Measurements from ENCODE around the gene DKKL1.
"Not testable (repeated sequence)": the region's sequence is repeated elsewhere in the genome, so short reads cannot be mapped to it uniquely, and the experiment has no call there.

Gene DKKL1

DNA sequence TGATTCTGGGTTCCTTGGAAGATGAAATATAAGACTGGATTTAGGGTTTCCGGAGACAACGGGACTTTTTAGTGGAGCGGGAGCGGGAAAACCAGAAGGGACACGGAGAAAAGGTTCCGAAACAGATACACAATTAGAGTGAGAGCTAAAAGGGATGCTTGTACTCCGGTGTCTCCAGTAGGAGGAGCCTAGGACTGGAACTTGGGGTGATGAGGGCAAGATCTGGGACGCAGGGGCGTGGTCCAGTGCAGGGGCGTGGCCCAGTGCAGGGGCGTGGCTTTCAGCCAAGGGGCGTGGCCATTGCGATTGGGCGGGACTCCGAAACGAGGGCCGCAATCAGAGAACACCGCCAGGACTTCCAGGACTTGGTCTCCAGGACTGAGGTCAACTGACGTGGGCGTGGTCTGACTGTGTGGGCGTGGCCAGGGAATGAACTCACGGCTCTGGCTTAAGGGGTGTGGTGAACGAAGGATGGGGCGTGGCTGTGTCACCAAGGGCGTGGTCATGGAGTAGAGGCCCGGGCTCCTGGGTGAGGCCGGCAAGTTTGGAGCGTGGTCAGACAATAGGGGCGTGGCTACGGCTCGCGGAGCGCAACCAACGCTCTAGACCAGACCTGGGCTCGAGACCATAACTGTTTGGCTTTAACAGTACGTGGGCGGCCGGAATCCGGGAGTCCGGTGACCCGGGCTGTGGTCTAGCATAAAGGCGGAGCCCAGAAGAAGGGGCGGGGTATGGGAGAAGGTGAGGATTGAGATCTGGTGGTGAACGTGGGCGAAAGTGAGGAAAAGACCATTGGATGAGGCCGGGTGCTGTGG is at the start of gene DKKL1:
TSS of gene DKKL1 (plus strand) at position 610 of the 815 bp plus-strand sequence. CDS start at position 732, 122 bp downstream.
- DNase-seq (ENCODE audit: extremely low read depth in 1 of 2, low read depth in 1 of 2), result peak; percentile 66 to 85

DNA sequence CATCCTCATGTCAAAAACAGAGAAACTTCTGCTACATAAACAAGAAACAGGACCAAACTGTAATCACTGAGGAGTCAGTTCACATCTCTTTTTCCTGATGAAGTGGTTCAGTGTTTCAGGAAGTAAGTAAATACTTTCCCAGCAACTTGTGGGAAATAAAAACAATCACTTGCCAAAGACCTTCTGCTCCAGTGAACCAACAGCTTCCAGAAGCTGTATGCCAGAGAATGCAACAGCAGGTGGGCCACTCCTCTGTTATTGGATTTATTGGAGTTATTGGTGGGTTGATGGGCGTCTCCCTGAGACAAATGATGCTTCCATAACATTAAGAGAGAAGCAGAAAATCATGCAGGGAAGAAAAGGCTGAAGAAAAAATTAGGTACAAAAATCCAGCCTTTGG is 48.6 kb upstream of the DKKL1 start:
- DNase-seq (ENCODE audit: extremely low read depth in 1 of 2, low read depth in 1 of 2), result no peak

DNA sequence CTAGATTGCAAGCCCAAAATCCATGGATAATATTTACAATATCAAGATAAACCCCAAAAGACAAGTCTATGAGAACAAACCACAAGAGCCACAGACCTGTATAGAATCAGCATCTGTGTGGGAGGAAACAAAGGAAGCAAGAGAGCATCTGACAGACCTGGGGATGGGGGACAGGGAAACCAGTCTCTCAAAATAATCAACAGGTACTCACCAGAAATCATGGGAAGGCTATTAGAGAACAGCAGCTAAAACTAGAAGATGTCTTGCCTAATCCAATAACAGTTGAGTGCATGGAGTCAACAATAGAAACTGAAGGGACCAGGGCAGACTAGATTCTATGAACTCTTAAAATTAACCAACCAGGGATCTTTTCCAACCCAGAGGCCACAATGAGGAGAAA is 47.4 kb upstream of the DKKL1 start:
- DNase-seq (ENCODE audit: extremely low read depth in 1 of 2, low read depth in 1 of 2), result no peak

DNA sequence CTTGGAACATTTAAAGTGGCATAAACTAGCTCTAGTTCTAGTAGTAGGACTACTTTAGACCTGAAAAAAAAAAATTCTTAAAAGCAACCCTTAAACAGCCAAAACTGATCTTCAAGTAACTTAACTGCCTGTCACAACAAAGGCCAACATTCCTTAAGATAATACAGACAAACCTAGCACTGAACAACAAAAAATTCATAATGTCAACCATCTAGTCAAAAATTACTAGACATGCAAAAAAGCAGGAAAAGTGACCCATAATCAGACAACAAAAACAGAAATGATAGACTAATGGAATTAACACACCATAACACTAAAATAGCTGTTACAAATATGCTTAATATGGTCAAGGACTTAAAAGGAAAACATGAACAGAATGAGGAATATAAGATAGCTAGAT is 45.4 kb upstream of the DKKL1 start:
- no peak for DNase-seq (ENCODE audit: extremely low read depth in 1 of 2, low read depth in 1 of 2)

DNA sequence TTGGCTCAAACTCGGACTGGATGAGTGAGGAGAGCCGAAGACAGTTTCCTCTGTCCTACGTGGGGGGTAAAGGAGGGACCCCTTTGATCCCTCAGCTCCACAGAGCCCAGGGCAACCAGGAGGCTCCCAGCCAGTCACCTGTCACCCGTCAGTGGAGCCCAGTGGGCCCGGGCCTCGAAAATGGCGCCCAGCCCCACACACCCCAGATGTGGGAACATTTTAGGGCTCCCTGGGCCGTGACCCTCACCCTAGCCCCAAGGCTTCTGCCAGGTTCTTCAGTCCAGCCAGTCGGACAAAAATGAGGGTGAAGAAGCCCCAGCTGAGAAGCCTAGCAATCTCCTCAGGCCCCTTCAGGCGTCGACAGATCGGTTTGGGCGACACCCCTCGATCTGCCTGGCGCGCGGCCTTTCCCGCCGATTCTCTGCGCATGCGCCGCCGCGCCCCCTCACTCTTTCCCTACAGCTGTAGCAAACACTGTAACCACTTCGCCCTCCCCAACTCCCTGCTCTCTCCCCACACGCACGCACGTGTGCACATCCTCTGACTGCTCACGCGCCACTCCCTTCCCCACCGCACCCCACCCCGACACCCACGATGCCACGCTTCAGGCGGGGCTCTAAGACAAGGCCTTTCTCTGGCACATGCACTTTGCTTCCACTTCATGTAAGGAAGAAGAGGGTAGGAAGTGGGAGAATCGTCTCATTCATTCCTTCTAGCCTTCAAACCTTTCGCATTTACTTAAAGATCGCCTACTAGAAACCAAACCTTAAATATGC is 38.7 kb upstream of the DKKL1 start, which contains the start of gene SLC6A16:
TSS of gene SLC6A16 (minus strand) at position 391 of the 776 bp plus-strand sequence. CDS start 13,844 bp downstream, outside the sequence.
- no peak for DNase-seq (ENCODE audit: extremely low read depth in 1 of 2, low read depth in 1 of 2)

DNA sequence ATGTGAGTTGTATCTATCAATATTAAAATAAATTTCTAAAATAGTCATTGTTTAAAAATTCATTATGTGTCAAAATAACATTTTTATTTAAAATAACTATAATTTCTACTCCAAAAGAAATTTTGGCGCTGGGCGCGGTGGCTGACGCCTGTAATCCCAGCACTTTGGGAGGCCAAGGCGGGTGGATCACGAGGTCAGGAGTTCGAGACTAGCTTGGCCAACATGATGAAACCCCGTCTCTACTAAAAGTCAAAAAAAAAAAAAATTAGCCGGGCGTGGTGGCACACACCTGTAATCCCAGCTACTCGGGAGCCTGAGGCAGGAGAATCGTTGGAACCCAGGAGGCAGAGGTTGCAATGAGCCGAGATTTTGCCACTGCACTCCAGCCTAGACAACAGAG is 37.9 kb upstream of the DKKL1 start:
- DNase-seq (ENCODE audit: extremely low read depth in 1 of 2, low read depth in 1 of 2), result not testable (repeated sequence)

DNA sequence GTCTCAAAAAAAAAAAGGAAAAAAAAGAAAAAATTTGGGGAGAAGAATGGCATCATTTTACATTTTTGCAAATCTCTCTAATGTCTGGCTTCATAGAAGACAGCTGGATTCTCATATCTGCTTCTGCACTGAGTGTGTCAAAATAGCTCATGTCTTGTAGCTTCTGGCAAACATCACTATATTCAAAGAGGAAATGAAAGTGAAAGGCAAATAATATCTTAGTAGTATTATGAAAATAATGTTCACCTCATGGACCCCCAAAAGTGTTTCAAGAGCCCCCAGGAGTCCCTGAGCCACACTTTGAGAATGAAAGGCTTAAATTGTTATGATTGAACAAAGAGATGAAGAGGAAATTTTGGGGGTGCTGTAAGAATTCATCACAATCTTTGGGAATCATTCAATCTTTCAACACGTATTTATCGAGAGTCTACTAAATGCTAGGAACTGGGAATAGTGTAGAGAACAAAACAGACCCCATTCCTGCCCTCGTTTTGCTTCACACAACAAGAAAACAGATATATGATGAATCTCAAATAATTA is 37.4 kb upstream of the DKKL1 start:
- DNase-seq (ENCODE audit: extremely low read depth in 1 of 2, low read depth in 1 of 2), result no peak

DNA sequence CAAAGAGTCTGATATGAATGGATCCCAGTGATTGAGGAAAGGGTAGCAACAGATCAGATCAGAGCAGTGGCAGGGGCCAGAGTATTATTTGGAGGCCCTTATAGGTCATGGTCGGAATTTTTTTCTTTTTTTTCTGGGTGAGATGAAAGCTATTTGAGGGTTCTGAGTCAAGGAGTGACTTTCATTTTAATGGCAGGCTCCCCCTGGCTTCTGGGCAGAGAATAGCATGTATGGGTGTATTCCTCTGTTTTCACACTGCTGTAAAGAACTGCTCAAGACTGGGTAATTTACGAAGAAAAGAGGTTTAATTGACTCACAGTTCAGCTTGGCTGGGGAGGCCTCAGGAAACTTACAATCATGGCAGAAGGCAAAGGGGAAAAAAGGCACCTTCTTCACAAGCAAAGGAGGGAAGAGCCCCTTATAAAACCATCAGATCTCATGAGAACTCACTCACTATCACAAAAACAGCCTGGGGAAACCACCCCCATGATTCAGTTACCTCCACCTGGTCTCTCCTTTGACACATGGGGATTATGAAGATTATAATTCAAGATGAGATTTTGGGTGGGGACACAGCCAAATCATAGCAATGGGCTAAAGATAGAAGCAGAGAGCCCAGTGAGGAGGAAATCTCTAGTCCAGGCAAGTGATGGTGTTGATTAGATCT is 35.7 kb upstream of the DKKL1 start:
- DNase-seq (ENCODE audit: extremely low read depth in 1 of 2, low read depth in 1 of 2), result peak in 1 of 2 donors; percentile 29

DNA sequence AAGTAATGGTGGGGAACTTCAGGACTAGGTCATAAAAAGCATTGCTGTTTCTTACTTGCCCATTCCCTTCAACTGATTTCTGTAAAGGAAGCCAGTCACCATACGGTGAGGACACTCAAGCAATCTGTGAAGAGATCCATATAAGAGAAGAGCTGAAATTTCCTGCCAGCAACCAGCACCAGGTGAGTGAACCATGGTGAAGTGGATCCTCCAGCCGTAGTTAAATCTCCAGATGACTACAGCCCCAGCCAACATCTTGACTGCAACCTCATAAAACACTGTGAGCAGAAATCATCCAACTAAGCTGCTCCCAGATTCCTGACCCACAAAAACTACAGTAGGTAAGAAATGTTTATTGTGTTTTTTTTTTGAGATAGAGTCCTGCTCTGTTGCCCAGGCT is 34.9 kb upstream of the DKKL1 start:
- no peak for DNase-seq (ENCODE audit: extremely low read depth in 1 of 2, low read depth in 1 of 2)

DNA sequence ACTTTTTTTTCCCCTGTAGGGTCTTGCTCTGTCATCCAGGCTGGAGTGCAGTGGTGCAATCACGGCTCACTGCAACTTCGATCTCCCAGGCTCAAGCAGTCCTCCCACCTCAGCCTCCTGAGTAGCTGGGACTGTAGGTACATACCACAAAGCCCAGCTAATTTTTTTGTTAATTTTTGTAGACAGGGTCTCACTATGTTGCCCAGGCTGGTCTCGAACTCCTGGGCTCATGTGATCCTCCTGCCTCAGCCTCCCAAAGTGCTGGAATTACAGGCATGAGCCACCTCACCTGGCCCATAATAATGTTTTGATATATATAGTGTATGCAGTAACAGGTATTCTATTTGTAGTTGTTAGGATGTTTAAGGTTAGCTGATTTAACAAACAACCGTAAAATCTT is 32.5 kb upstream of the DKKL1 start:
- not testable (repeated sequence) for DNase-seq (ENCODE audit: extremely low read depth in 1 of 2, low read depth in 1 of 2)

DNA sequence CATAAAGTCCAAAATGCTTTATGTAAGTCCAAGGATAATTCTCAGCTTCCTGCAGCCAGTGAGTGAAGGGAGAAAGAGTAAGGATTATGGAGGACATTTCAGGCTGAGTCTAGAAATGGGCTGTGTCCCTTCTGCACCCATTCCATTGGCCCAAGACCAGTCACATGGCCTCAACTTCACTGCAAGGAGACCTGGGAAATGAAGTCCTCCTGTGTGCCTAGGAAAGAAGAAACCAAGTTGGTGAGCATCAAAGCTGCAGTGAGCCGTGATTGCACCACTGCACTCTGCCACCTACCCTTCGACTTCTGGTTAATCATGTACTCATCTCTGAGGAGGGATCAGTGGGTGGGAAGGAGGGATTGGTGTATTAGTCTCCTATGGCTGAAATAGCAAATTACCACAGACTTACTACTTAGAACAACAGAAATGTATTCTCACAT is 32.0 kb upstream of the DKKL1 start:
- DNase-seq (ENCODE audit: extremely low read depth in 1 of 2, low read depth in 1 of 2), result peak in 1 of 2 donors; percentile 56

DNA sequence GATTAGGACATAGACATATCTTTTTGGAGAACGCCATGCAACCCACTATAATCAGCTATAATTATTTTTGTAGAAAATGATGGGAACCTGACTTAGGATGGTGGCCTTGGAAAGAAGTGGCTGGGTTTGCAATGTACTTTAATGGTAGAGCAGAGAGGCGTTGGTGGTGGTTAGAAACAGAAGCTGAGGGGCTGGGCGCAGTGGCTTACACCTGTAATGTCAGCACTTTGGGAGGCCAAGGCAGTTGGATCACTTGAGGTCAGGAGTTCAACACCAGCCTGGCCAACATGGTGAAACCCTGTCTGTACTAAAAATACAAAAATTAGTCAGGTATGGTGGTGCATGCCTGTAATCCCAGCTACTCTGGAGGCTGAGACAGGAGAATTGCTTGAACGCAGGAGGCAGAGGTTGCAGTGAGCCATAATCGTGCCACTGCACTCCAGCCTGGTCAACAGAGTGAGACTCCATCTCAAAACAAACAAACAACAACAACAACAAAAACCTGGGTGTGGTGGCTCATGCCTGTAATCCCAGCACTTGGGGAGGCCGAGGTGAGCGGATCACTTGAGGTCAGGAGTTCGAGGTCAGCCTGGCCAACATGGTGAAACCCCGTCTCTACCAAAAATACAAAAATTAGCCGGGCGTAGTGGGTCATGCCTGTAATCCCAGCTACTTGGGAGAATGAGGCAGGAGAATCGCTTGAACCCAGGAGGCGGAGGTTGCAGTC is 30.8 kb upstream of the DKKL1 start:
- not testable (repeated sequence) for DNase-seq (ENCODE audit: extremely low read depth in 1 of 2, low read depth in 1 of 2)

DNA sequence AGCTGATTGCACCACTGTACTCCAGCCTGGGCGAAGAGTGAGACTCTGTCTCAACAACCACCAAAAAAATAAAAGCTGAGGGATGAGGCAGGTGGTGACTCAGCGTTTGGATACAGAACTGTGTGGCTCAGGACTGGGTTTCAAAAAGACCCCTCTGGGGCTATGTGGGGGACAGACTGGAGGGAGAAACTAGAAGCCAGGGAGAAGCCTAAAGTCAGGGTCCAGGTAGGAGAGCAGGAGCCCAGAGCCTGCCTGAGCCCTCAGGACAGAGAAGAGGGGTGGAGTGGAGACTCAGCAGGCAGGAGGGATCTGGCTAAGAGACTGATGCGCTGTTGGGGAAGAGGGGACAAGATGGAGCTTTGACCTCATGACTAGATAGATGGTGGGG is 30.3 kb upstream of the DKKL1 start:
- no peak for DNase-seq (ENCODE audit: extremely low read depth in 1 of 2, low read depth in 1 of 2)

DNA sequence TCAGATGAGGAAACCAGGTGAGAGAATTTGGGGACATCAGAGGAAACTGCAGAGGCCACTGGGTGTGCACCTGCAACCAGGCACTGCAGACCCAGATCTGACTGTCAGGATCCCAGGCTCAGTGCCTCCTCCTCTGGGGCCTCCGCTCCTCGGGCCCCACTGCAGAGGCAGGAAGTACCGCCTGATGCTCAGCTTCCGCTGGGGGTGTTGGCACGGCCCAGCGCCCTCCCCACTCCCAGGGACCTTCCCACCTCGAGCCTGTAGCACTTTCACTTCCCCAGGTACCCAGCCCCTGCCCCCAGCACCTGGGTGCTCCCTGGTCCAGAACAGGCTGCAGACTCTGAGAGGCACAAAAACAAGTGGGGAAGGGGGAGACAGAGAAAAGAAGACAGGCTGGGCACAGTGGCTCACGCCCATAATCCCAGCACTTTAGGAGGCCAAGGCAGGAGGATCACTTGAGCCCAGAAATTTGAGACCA is 29.8 kb upstream of the DKKL1 start:
- peak in 1 of 2 donors; percentile 53 for DNase-seq (ENCODE audit: extremely low read depth in 1 of 2, low read depth in 1 of 2)

DNA sequence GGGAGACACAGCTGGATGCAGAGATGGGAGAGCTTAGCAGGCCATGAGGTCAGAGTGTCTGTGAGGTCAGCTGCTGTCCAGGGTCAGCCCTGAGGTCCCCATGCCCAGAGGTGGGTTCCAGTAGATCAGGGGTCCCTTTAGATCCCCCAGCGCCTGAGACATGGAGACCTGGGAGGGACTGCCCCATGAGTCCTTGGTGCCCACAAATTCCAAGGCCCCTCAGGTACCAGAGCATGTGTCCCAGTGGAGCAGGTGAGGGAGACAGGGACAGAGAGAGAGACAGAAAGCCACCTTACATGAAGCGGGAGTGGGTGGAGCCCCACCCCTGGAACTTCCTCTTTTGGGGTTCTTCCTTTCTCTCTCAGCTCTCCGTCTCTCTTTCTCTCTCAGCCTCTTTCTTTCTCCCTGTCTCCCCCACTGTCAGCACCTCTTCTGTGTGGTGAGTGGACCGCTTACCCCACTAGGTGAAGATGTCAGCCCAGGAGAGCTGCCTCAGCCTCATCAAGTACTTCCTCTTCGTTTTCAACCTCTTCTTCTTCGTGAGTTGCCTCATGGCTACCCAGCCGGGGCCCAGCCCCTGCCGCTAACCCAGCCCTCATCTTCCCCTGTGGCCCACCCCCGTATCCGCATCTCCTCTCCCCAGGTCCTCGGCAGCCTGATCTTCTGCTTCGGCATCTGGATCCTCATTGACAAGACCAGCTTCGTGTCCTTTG is 28.4 kb upstream of the DKKL1 start, which contains the start of gene CD37:
TSS of gene CD37 (plus strand) at position 336 of the 713 bp plus-strand sequence. CDS start at position 471, 135 bp downstream.
- peak in 1 of 2 donors; percentile 25 for DNase-seq (ENCODE audit: extremely low read depth in 1 of 2, low read depth in 1 of 2)

DNA sequence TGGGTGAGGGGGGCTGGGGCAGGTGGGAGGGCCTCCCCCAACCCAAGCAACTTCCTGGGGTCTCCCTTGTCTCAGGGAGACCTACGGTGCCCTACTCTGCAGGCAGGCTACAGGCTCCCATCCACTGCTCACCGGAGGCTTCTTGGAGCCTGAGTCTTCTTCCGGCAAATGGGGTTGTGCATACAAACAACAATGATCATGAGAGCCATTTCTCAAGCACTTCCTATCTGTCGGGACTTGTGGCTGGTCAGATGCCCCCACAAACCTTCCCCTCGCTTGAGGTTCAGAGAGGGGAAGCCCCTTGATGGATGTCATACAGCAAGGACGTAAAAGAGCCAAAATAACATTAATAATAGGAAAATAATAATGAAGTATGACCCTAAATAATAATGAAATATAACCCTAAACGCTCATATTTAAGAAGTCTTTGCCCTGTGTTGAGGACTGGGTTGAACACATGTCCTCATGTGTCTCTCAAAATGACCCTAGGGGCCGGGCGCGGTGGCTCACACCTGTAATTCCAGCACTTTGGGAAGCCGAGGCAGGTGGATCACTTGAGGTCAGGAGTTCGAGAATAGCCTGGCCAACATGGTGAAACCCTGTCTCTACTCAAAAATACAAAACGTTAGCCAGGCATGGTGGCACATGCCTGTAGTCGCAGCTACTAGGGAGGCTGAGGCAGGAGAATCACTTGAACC is 27.7 kb upstream of the DKKL1 start:
- no peak for DNase-seq (ENCODE audit: extremely low read depth in 1 of 2, low read depth in 1 of 2)

DNA sequence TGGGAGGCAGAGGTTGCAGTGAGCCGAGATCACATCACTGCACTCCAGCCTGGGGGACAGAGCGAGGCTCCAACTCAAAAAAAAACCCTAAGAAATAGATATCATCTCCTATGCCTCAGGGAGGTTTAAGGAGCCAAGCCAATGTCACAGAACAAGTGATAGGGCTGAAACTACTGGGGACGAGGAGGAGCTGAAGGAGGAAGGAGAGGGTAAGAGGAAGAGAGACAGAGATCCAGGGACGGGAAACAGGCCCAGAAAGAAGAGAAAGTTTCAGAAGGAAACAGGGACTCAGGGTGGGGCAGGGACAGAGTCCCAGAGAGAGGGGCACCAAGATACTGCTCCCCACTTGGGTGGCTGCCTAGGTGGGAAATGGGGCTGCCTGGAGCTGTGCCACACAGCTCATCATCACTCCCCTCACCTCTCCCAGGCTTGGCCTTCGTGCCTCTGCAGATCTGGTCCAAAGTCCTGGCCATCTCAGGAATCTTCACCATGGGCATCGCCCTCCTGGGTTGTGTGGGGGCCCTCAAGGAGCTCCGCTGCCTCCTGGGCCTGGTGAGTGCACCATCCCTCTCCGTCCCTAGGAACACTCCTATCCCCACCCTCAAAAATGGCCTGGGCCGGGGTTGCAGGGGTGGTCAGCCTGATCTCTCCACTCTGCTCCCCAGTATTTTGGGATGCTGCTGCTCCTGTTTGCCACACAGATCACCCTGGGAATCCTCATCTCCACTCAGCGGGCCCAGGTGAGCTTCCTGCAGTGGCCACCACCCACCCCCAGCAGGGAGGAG is 27.0 kb upstream of the DKKL1 start:
- no peak for DNase-seq (ENCODE audit: extremely low read depth in 1 of 2, low read depth in 1 of 2)

All from stimulated activated CD8-positive, alpha-beta memory T cell treated with anti-CD3 and anti-CD28 coated beads, Interleukin-7, amount 100 ng/mL, for 48 hours (primary cell).